Mononuclear cell (primary cell): ENCODE measurements around the gene PDE9A. TPM values are rescaled to one million over a fixed set of nuclear protein-coding genes. Genes with fewer than 3 reads are reported as not detected.

Experiments
- H3K27me3 ChIP-seq: 2 replicates; pipeline ENCODE4 v1.6.0; 2011; ENCODE audit warnings: low read length, control low read depth; ENCODE audit not compliant: insufficient read depth
- H3K4me1 ChIP-seq: 2 replicates; pipeline ENCODE4 v1.5.1; 2011; ENCODE audit warnings: mild to moderate bottlenecking, low read length, control low read depth; ENCODE audit not compliant: insufficient read depth
- H3K4me3 ChIP-seq: 2 replicates; pipeline ENCODE4 v1.5.1; 2011; ENCODE audit warnings: mild to moderate bottlenecking, low read length, moderate library complexity
- H3K9me3 ChIP-seq: 2 replicates; pipeline ENCODE4 v1.5.1; 2011; ENCODE audit warnings: low read depth, mild to moderate bottlenecking, control low read depth, low read length
- total RNA-seq: library from RNA; depleted of rRNA; stranded (reverse); fragments of >200 nt; gene quantifications from one replicate; pipeline ENCODE4 v1.2.3, GENCODE V29; 2012

Gene PDE9A
- total RNA-seq, 1 donor: 3.0 TPM

- Histone ChIP-seq H3K4me3 (no peak overlapping the region), H3K27me3 (no peaks in the 10 kb centered on the region), H3K9me3 (no peaks in the 10 kb centered on the region), H3K4me1 (no peaks in the 10 kb centered on the region)
These were observed 8.0 kb upstream of the PDE9A start for GRCh38 chr21:42645211-42646075.

GRCh38 chr21:42646076-42646825, 7.2 kb upstream of the PDE9A start:
- H3K27me3 ChIP-seq: no peaks in the 10 kb centered on the region
- H3K9me3 ChIP-seq: no peaks in the 10 kb centered on the region
- H3K4me3 ChIP-seq: no peak overlapping the region
- no peaks in the 10 kb centered on the region for H3K4me1 ChIP-seq

DNA sequence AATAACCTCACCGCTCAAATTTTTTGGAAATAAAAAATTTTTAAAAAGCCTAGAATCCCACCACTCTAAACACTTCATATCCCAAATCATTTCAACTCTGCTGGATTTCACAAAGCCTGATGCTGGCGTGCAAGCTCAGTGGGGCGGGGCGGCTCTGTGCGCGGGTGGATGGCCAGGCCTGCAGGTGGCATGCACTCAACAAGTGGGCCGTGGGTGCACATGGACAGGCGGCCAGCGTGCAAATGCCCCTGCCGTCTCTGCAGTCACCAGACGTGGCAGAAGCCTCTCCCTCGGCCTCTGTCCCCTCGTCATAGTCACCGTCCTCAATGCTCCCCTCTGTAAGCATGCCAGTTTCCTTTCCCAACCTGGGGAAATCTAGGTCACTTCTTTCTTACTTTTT, 6.6 kb upstream of the PDE9A start:
- Histone ChIP-seq H3K4me3 (no peak overlapping the region), H3K4me1 (no peaks in the 10 kb centered on the region), H3K27me3 (no peaks in the 10 kb centered on the region), H3K9me3 (no peaks in the 10 kb centered on the region)

DNA sequence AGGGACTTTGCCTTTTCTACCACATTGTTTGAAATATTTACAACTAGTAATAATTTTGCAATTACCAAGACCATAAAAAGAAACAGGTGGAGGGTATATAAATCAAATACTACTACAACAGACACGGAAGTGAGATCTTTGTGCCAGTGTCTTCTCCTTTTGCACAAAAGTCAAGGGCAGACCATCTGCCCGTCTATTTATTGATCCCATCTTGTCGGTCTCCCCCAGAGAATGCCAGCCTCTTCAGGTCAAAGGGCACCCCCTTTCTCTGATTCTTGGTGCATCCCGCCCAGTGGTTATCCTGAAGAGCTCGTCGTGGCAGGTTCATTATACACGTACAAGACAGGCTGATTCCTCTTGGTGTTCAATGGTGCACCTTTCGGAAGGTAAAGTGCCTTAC, 4.8 kb upstream of the PDE9A start:
- Histone ChIP-seq H3K4me3 (no peak overlapping the region), H3K4me1 (no peaks in the 10 kb centered on the region)

DNA sequence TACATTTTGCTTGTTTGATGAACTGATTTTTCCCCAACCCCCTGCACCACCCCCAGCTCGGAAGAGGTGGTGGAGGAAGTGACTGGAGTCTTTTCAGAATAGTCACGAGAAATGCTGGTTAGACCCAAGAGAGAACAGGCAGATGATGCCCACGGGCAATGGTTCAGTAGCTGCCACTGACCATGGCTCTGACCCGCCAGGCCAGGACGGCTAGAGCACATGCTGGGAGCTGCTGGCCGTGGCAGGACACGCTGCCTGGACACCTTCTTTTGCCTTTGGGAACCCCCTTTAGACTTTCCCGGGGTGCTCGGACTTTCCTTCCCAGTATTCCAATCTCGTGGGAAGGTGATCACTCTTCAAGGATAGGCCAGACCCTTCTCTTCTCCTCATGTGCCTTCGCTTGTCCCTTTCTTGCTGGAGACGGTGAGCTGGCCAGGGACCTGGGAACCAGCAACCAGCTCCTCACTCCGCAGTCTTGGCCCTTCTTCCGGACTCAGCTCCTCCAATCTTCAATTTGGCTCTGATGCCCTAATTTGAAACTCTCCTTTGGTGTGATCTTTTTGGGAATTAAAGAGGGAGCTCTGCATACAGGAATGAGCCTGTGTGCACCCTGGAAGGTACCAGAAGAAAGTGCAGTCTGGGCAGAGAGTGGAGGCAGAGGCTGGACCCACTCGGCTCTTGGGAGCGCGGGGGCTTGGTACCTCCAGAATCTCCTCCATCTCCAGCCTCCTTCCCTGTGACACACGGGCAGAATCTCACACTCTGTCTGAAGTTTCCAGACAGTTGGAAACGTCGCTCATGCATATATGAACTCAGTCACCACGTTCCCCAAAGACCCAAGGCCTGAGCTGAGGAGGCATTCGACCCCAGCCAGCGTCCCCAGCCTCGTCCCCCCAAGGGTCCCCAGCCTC, 4.0 kb upstream of the PDE9A start:
- H3K27me3 ChIP-seq: peaks cover 9% of the 10 kb centered on the region
- peaks cover 3% of the 10 kb centered on the region for H3K4me1 ChIP-seq
- no peaks in the 10 kb centered on the region for H3K9me3 ChIP-seq
- no peak overlapping the region for H3K4me3 ChIP-seq

More for the DNA sequence above, 4.8 kb upstream of the PDE9A start:
- Histone ChIP-seq H3K9me3 (no peaks in the 10 kb centered on the region), H3K27me3 (peaks cover 7% of the 10 kb centered on the region)

GRCh38 chr21:42650033-42650370, 3.4 kb upstream of the PDE9A start:
- Histone ChIP-seq H3K4me1 (peaks cover 9% of the 10 kb centered on the region), H3K9me3 (no peaks in the 10 kb centered on the region), H3K4me3 (no peak overlapping the region), H3K27me3 (peaks cover 15% of the 10 kb centered on the region)

DNA sequence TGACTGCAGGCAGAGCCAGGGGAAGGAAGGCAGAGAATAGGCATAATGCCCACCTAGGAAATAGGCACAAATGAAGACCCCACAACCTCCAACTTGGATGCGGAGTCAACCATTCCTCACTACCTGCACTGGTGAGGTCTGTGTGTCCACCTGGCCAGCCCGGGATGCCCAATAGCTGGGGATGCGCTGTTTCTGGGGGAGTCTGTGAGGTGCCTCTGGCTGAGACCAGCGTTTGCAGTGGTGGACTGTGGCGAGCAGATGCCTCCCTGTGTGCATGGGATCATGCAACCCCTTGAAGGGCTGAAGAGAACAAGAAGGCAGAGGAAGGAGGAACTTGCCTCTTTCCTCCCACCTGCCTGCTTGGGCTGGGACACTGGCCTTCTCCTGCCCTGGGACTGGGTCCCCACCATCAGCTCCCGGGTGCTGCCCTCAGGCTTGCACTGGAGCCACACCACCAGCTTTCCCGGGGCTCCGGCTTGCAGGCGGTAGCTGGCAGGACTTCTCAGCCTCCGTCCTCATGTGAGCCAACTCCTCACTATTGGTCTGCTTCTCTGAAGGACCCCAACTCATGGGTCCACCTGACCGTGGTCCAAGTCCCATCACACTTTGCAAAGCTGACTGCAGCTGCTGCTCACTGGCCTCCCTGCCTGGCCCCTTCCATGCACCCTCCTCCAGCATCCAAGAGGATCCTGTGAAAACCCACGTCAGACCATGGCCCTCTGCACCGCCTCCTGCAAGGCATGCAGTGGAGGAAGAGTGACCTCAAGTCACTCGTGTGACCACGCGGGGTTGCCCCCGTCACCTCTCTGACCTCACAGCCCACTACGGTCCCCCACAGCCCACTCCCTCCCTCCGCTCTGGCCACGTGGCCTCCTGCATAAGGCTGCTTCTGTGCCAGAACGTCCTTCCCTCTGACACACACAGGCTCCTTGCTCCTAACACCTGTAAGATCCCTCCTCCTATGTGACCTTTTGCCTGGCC, 2.7 kb upstream of the PDE9A start:
- Histone ChIP-seq H3K9me3 (no peaks in the 10 kb centered on the region), H3K4me3 (no peak overlapping the region), H3K4me1 (peaks cover 13% of the 10 kb centered on the region), H3K27me3 (peaks cover 20% of the 10 kb centered on the region)

GRCh38 chr21:42651515-42652401, 1.7 kb upstream of the PDE9A start:
- Histone ChIP-seq H3K27me3 (peaks cover 22% of the 10 kb centered on the region), H3K4me3 (no peak overlapping the region), H3K4me1 (peaks cover 13% of the 10 kb centered on the region), H3K9me3 (no peaks in the 10 kb centered on the region)

DNA sequence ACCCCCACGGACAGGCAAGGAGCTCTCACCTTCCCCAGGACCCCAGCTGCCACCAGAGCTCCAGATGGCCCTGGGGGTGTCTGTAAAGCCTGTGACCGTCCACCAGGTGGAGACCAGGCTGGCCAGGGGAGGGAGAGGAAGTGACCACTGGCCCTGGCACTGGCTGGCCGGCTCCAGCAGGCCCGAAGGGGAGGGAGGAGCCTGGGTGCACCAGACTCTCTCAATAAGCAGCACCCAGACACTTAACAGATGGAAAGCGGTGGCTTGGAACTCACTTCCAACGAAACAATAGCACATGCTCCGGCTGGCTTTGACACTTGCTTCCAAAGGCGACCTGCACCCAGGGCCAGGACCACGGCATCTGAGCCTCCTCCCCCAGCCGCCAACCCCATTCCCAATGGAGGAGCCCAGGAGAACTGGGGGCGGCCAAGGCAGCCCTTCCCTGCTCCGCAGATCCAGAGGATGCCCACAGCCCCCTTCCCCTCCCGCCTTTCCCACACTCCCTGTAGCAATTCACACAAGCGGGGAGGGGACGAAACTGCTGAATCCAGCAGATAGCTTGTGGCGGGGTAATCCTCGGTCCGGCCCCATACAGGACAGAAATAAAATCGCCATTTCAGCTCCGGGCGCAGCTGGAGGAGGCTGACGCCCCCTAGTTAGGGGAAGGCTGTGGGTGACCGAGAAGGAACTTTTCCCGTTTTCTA, 742 bp upstream of the PDE9A start:
- peaks cover 22% of the 10 kb centered on the region for H3K27me3 ChIP-seq
- no peak overlapping the region for H3K4me3 ChIP-seq
- peaks cover 13% of the 10 kb centered on the region for H3K4me1 ChIP-seq
- no peaks in the 10 kb centered on the region for H3K9me3 ChIP-seq

DNA sequence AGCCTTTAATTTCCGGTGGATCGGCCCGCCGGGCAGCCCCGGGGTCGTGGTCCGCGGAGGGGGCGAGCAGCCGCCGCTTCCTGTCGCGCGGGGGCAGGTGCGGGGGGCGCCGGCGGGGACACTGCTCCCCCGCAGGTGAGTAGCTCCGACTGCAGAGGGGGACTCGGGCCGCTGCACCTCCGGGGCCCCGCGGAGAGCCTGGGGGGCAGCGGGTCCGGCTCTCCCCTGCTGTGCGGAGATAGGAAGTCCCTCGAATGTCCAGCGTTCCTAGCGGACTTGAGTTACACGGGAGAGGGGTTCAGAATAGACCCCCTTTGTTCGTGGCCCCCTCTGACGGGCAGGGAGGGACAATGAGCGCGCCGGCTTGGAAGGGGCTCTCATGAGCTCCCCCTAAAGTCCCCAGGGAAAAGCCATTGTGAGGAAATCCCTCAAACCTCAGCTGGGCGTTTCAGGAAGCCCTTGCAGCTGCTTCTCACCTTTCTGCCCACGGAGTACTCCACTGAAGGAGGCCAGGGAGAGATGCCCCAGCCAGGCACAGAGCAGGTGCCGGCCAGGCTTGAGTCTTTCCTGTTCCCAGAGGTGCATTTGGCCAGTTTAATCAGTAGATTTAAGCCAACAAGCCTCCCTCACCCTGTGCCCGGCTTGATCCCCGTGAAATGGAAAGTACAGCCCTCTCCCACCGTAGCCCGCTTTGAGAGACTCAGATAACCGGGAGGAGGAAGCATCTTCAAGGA, 925 bp downstream of the PDE9A start:
- peaks cover 22% of the 10 kb centered on the region for H3K27me3 ChIP-seq
- H3K9me3 ChIP-seq: no peaks in the 10 kb centered on the region
- H3K4me3 ChIP-seq: peak overlapping the region; percentile 23
- peaks cover 20% of the 10 kb centered on the region for H3K4me1 ChIP-seq

- Histone ChIP-seq H3K27me3 (peaks cover 22% of the 10 kb centered on the region), H3K9me3 (no peaks in the 10 kb centered on the region), H3K4me1 (peaks cover 22% of the 10 kb centered on the region), H3K4me3 (no peak overlapping the region)
These were observed 1.7 kb downstream of the PDE9A start for GRCh38 chr21:42654913-42655795.
